ENCODE data around the gene LAMA2. TPM values are rescaled to one million over a fixed set of nuclear protein-coding genes. Genes with fewer than 3 reads are reported as not detected.

LAMA2 gene
- total RNA-seq, 4 donors from 2014 or later = 97.3 to 509 (median 200) TPM

- no peak for TF ChIP-seq CTCF (IDR thresholded peaks at IDR 0.05)
- DNase-seq (ENCODE audit: low spot score) (no peak), ATAC-seq (ENCODE audit: low FRiP score) (no peak)
These were observed 661.0 kb downstream of the LAMA2 start for GRCh38 chr6:129543981-129544380.

- no peak for ATAC-seq (ENCODE audit: low FRiP score)
- no peak for TF ChIP-seq CTCF (IDR thresholded peaks at IDR 0.05)
- no peak for DNase-seq (ENCODE audit: low spot score)
These were observed 662.1 kb downstream of the LAMA2 start for GRCh38 chr6:129544892-129545612.

GRCh38 chr6:129546702-129547101, 663.8 kb downstream of the LAMA2 start:
- no peak for DNase-seq (ENCODE audit: low spot score)

GRCh38 chr6:129551486-129551885, 668.5 kb downstream of the LAMA2 start:
- no peak for TF ChIP-seq CTCF (IDR thresholded peaks at IDR 0.05)
- ATAC-seq (ENCODE audit: low FRiP score) = no peak
- no peak for DNase-seq (ENCODE audit: low spot score)

More at GRCh38 chr6:129546702-129547101, 663.8 kb downstream of the LAMA2 start:
- no peak for ATAC-seq (ENCODE audit: low FRiP score)
- TF ChIP-seq CTCF (IDR thresholded peaks at IDR 0.05) = no peak

GRCh38 chr6:129552413-129552812, 669.5 kb downstream of the LAMA2 start:
- TF ChIP-seq CTCF (IDR thresholded peaks at IDR 0.05) = no peak
- no peak for ATAC-seq (ENCODE audit: low FRiP score)
- no peak for DNase-seq (ENCODE audit: low spot score)

- ATAC-seq (ENCODE audit: low FRiP score) = no peak
These were observed 672.4 kb downstream of the LAMA2 start for GRCh38 chr6:129555206-129555832.

More at GRCh38 chr6:129555206-129555832, 672.4 kb downstream of the LAMA2 start:
- DNase-seq (ENCODE audit: low spot score) = no peak
- TF ChIP-seq CTCF (IDR thresholded peaks at IDR 0.05) = no peak

Measured in omental fat pad (tissue), 4 donors.